Measurements from ENCODE around the gene LMF1. TPM values are rescaled to one million over a fixed set of nuclear protein-coding genes. Genes with fewer than 3 reads are reported as not detected.

Gene LMF1
- total RNA-seq, 1 donor, result 17.4 TPM

DNA sequence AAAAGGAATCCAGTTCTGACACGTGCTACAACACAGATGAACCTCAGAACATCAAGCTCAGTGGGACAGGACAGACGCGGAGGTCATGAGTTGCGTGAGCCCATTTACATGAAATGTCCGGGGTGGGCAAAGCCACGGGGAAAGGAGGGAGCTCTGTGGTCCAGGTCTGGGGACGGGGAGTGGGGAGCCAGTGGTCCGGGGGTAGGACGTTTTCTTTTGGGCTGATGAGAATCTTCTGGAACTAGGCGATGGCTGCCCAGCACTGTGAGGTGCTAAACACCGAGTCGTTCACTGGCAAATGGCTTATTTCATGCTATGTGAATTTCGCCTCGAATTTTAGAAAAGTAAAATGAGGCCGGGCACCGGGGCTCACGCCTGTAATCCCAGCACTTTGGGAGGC, 2.6 kb upstream of the LMF1 start:
- Histone ChIP-seq H3K4me1 (ENCODE audit: insufficient read depth, low read length) (peaks cover 15% of the 10 kb centered on the region), H3K9me3 (ENCODE audit: low read depth, low read length) (no peaks in the 10 kb centered on the region), H3K27me3 (ENCODE audit: insufficient read depth, low read length) (no peaks in the 10 kb centered on the region), H3K4me3 (ENCODE audit: low read length) (no peak overlapping the region)

DNA sequence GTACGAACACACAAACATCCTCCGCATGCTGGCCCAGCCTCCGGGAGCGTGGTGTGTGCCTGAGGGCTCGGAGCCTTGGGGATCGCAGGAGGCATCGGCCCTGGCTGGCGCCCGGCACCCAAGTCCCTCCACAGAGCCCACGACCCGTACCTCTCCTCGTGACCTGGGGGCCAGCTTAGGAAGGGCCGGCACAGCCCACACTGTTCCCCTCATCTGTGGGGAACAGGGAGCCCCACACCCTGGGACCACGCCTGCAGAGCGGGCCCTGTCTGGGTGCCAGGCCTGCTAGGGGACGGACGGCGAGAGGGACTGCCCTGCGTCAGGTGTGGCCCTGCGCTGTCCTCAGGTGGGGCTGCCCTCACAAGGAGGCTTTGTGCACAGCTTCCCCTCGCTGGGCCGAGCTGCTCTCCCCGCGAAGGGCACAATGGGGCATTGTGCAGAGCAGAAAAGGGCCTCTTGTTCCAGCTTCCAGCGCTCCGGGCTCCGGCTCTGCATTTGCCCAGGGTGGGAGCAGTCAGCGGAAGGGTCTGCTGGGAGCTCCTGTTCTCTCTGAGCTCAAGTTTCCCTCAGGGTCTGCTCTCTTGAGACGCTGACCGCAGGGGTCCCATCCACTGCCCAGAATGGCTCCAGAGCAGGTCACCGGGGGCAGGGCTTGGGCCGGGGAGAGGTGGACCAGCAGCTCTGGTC, 1.7 kb upstream of the LMF1 start:
- Histone ChIP-seq H3K4me1 (ENCODE audit: insufficient read depth, low read length) (peaks cover 15% of the 10 kb centered on the region), H3K27me3 (ENCODE audit: insufficient read depth, low read length) (no peaks in the 10 kb centered on the region), H3K9me3 (ENCODE audit: low read depth, low read length) (no peaks in the 10 kb centered on the region), H3K4me3 (ENCODE audit: low read length) (no peak overlapping the region)

DNA sequence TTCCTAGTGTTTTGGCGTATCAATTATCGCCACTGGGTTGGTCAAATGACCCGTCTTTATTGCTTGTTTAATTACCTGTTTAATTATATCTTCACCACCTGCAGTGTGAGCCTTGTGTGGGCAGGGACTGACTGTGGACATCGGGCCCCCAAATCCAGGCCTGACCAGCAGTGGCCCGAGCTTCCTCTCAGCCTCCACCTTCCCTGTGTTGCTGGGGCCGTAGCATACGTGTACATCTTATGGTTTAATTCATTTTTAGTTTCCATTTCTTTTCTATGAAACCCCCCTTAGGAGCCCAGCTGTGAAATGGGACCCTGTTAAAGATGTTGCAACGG, 1.2 kb upstream of the LMF1 start:
- peaks cover 15% of the 10 kb centered on the region for H3K4me1 ChIP-seq (ENCODE audit: insufficient read depth, low read length)
- no peaks in the 10 kb centered on the region for H3K9me3 ChIP-seq (ENCODE audit: low read depth, low read length)
- H3K4me3 ChIP-seq (ENCODE audit: low read length), result no peak overlapping the region
- no peaks in the 10 kb centered on the region for H3K27me3 ChIP-seq (ENCODE audit: insufficient read depth, low read length)

DNA sequence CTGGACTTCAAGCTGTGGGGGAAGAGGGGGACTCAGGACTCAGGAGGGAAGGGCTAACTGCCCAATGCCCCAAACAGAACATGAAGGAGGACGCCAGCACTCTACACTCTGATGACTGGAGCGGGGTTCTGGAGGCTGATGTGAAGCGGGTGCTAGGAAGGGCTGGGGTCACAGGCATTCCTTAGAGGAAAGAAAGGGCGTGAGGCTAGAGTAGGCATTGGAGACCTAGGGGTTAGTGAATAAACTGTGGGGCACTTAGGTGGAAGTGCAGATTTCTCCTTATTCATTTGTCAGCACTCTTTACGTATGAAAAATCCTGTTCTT, 760 bp upstream of the LMF1 start:
- Histone ChIP-seq H3K4me3 (ENCODE audit: low read length) (no peak overlapping the region), H3K9me3 (ENCODE audit: low read depth, low read length) (no peaks in the 10 kb centered on the region)

DNA sequence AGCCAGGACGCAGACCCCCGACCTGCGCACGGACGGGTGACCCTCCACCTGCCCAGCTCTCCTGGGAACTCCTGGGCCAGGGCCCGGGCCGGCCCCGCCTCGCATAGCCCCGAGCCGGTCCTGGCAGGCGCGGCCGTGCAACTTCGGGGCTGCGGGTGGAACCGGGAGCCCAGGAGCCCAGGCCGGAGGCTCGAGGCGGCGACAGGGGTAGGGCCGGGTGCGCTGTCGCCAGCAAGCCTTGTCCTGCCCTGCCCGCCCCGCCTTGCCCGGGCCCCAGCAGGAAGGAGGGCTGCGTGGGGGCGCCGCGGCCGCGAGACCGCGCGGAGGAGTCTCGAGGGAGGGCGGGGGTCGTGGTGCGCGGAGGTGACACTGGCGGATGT, 408 bp downstream of the LMF1 start:
- Histone ChIP-seq H3K4me3 (ENCODE audit: low read length) (peak overlapping the region; percentile 73), H3K4me1 (ENCODE audit: insufficient read depth, low read length) (peaks cover 15% of the 10 kb centered on the region), H3K27me3 (ENCODE audit: insufficient read depth, low read length) (no peaks in the 10 kb centered on the region), H3K9me3 (ENCODE audit: low read depth, low read length) (no peaks in the 10 kb centered on the region)

More for the DNA sequence above, 760 bp upstream of the LMF1 start:
- Histone ChIP-seq H3K27me3 (ENCODE audit: insufficient read depth, low read length) (no peaks in the 10 kb centered on the region), H3K4me1 (ENCODE audit: insufficient read depth, low read length) (peaks cover 15% of the 10 kb centered on the region)

DNA sequence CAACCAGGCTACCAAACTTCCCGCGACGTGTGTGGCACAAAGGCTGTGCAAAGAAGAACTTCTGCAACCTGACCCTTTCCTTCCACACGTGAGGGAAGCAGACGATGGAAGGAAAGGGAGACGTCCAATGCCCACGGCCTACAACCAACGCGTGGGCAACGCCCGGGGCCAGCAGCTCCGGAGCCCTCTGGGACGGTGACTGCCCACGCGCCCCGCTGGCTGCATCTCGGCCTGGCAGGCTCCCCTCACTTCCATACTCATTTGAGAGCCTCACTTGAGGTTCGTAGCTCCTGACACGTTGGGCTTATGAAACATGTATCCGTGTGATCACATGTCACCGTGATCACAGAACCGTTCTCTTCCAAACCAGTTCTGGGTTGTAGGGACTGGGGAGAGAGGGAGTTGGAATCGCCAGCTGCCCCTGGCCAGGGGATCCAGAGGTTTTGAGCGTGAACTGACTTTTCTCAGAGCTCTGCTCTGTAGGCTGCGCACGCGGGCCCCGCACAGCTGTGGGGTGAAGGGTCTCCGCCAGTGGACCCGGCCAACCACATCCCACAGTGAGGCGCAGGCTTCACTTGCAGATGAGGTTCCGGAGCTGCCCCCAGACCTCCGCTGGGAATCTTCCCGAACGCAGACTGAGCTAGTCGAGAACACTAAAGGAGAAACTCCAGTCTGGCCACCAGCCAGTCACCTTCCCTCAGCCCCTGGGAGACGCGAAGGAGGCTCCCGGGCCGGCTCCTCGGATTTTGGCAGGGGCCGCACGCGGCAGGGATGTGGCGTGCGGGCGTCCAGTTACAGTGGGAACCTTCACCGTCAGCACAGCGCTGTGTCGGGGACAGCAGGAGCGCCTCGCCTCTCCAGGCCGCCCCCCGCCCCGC, 1.0 kb downstream of the LMF1 start:
- Histone ChIP-seq H3K4me3 (ENCODE audit: low read length) (peak overlapping the region; percentile 73), H3K9me3 (ENCODE audit: low read depth, low read length) (no peaks in the 10 kb centered on the region), H3K4me1 (ENCODE audit: insufficient read depth, low read length) (peaks cover 15% of the 10 kb centered on the region), H3K27me3 (ENCODE audit: insufficient read depth, low read length) (no peaks in the 10 kb centered on the region)

DNA sequence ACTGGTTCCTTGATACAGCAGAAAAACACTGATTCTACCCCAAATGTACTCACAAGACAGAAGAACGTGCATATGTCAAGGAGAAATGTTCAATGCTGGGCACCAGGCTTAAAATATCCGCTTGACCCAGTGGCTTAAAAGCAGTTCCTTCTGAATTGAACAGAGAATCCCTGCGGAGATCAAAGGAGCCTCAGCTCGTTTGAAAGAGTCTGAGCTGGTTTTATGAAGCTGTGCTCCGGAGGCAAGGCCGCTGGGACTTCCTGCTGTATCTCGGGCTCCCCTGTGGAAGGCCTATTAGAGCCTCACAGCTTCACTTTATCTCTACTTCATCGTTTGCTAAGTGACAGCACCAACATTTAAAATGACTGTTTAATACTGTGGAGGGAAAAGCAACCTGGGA, 2.2 kb downstream of the LMF1 start:
- Histone ChIP-seq H3K4me3 (ENCODE audit: low read length) (no peak overlapping the region), H3K27me3 (ENCODE audit: insufficient read depth, low read length) (no peaks in the 10 kb centered on the region), H3K9me3 (ENCODE audit: low read depth, low read length) (no peaks in the 10 kb centered on the region), H3K4me1 (ENCODE audit: insufficient read depth, low read length) (peaks cover 19% of the 10 kb centered on the region)

DNA sequence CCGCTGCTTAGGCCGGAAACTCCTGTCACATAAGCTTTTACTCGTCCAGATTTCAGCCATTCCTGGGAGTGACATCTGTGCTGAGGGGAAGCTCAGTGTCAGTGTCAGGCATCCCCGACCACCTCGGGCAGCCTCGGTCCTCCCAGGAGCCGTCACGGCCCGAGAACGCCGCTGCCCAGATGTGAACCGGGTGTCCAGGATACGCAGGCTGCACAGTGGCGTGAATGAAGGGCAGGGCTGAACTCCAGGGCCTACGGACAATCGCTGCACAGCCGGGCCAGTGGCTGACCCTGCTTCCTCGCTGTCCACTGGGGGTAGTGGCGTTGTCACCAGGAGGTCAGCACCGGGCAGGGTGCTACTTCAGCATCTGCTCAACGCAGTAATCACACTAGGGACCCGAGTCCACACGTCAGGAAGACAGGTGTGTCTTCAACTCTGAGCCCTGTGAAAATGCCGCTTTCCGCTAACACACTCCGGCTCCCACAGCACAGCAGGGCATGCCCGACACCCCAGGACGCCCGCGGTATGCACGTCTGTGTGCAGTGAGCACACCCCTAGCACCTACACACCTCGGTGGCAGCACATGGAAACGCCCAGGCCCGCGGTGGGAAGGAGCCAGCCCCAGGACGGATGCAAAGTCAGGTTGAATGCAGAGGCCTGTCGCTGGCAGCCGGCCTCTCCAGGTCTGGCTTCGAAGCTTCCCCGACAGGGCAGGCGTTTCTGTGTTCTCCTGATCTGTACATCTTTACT, 3.1 kb downstream of the LMF1 start:
- peaks cover 25% of the 10 kb centered on the region for H3K4me1 ChIP-seq (ENCODE audit: insufficient read depth, low read length)
- H3K4me3 ChIP-seq (ENCODE audit: low read length), result no peak overlapping the region
- H3K27me3 ChIP-seq (ENCODE audit: insufficient read depth, low read length), result no peaks in the 10 kb centered on the region
- no peaks in the 10 kb centered on the region for H3K9me3 ChIP-seq (ENCODE audit: low read depth, low read length)

DNA sequence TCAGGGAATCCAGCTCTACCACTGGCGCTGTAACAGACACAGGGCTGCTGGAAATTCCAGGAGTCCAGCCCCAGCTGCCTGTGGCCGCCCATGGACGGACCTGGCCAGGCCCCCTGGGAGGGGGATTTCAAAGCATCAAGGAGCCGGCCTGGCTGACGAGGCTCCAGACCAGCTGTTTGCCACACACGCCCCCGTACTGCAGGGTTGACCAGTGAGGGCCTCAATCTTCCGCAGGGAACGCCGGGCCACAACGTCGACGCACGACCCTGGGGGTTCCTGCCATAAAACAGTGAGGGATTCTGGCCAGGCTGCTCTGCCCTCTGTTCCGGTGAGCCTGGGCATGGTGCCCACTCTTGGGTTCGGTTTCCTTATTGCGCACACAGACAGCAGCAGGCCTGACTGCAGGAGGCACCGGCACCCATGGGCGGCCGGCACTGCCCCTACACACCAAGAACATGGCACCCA, 3.7 kb downstream of the LMF1 start:
- Histone ChIP-seq H3K27me3 (ENCODE audit: insufficient read depth, low read length) (no peaks in the 10 kb centered on the region), H3K9me3 (ENCODE audit: low read depth, low read length) (no peaks in the 10 kb centered on the region), H3K4me3 (ENCODE audit: low read length) (no peak overlapping the region), H3K4me1 (ENCODE audit: insufficient read depth, low read length) (peaks cover 25% of the 10 kb centered on the region)

DNA sequence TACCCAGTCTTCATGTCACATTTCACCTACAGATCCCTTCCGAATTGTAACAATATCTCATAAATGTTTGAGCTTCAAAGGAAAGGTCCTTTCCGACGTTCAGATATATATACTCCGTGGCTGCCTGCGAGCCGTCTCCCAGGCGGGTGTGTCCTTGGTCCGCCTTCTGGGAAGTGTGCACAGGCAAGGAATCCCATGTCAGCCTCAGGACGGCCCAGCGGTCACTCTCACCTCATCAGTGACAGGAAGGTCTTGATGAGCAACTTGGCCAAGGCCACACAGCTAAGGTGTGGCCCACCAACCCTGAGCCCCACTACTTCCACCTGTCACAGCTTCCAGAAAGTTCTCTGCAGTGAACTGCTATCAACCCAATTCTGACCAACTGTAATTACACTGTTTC, 4.3 kb downstream of the LMF1 start:
- Histone ChIP-seq H3K27me3 (ENCODE audit: insufficient read depth, low read length) (no peaks in the 10 kb centered on the region), H3K4me1 (ENCODE audit: insufficient read depth, low read length) (peaks cover 25% of the 10 kb centered on the region), H3K4me3 (ENCODE audit: low read length) (no peak overlapping the region), H3K9me3 (ENCODE audit: low read depth, low read length) (no peaks in the 10 kb centered on the region)

DNA sequence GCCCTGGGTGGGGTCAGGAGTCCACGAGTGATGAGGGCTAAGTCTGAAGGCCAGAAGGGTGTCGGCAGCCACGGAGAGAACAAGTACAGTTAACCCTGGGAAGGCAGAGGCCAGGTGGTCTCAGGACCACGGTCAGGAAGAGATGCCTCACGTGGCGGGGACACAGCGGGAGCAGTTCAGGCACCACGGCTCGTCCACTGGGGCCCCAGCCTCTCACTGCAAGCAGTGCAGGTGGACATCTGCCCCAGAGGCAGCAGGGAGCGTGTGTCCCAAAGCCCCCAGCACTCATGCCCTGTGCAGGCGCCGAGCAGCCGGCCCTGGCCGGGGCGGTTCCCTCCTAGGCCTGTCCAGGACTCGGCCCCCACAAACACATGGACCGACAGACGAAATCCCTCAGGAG, 4.7 kb downstream of the LMF1 start:
- Histone ChIP-seq H3K4me3 (ENCODE audit: low read length) (no peak overlapping the region), H3K4me1 (ENCODE audit: insufficient read depth, low read length) (peaks cover 22% of the 10 kb centered on the region), H3K27me3 (ENCODE audit: insufficient read depth, low read length) (no peaks in the 10 kb centered on the region), H3K9me3 (ENCODE audit: low read depth, low read length) (no peaks in the 10 kb centered on the region)

DNA sequence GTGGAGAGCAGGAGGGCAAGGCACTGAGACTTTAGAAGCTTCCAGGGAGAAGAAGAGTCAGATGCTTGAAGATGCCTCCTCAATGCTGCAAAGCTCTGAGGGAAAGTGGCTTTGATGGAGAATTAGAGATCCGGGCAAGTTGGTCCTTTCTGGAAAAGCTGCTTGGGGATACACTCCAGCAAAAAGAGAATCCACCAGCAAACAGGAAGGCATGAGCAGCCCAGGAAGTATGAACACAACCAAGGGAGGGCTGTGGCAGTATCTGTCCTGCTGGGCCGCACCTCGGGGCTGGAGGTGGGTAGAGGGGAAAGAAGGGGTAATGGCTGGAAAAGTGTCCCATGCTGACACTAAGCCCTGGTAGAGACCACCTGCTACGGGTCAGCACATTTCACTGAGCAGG, 5.3 kb downstream of the LMF1 start:
- Histone ChIP-seq H3K9me3 (ENCODE audit: low read depth, low read length) (no peaks in the 10 kb centered on the region), H3K4me1 (ENCODE audit: insufficient read depth, low read length) (peaks cover 21% of the 10 kb centered on the region)

DNA sequence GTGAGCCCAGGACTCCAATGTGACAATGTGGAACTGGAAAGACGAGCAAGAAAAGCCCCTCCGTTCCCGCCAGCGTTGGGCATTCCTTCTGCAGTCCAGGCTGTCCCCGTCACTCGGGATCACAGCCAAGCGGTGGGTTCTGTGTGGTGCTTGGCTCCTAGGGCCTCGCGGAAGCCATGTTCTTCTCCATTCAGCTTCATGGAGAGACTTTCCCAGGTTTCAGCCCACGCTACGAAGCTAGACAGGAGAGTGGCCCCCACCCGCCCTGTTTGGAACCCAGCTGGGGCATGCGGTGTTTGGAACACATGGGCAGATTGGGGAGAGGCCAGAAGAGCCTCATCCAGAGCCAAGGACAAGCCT, 5.8 kb downstream of the LMF1 start:
- H3K27me3 ChIP-seq (ENCODE audit: insufficient read depth, low read length), result no peaks in the 10 kb centered on the region
- no peak overlapping the region for H3K4me3 ChIP-seq (ENCODE audit: low read length)
- H3K9me3 ChIP-seq (ENCODE audit: low read depth, low read length), result no peaks in the 10 kb centered on the region
- H3K4me1 ChIP-seq (ENCODE audit: insufficient read depth, low read length), result peaks cover 17% of the 10 kb centered on the region

More for the DNA sequence above, 5.3 kb downstream of the LMF1 start:
- Histone ChIP-seq H3K27me3 (ENCODE audit: insufficient read depth, low read length) (no peaks in the 10 kb centered on the region), H3K4me3 (ENCODE audit: low read length) (no peak overlapping the region)

DNA sequence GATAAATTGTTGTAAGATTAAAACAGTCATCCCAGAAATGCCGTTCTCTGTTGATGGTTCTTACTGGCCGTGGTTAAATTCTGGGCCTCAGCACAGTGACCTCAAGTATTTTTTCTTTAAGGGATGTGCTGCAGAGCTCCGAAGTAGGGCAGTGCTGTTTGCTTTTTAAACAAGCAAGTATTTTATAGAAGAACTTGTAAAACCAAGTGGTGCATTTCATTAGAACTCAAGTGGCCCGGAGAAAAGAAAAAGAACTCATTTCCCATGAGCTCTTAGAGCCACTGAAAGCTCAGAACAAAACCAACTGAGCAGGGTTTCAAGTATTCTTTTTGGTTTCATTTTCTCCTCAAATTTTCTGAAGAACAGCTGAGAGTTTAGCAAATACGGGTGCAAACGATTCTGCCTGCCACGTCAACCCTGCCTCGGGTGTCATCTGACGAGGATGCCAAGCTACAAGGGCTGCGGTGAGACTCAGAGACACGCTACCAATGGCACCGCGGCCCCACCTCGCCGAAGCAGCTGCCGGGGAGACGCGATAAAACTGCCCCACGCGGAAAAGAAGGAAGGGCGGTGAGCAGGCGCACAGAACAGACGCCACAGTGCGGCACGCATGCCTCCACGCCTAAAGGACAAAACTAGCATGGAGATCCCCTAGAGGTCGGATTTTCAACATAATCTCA, 6.3 kb downstream of the LMF1 start:
- Histone ChIP-seq H3K9me3 (ENCODE audit: low read depth, low read length) (no peaks in the 10 kb centered on the region), H3K27me3 (ENCODE audit: insufficient read depth, low read length) (no peaks in the 10 kb centered on the region), H3K4me3 (ENCODE audit: low read length) (no peak overlapping the region), H3K4me1 (ENCODE audit: insufficient read depth, low read length) (peaks cover 12% of the 10 kb centered on the region)

DNA sequence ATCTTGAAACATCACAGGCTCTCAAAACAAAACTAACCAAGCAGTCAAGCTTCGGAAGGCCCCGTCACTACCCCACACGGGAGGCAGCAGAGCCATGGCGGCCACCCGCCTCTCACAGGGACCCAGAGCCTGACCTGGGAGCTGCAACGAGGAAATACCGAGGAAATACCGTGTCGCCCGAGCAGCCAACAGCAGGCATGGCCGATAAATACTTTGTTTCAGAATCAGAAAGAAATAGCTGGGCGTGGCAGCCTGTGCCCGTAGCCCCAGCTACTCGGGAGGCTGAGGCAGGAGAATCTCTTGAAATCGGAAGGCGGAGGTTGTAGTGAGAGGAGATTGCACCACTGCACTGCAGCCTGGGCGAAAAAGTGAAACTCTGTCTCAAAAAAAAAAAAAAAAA, 6.9 kb downstream of the LMF1 start:
- H3K4me3 ChIP-seq (ENCODE audit: low read length), result no peak overlapping the region
- peaks cover 11% of the 10 kb centered on the region for H3K4me1 ChIP-seq (ENCODE audit: insufficient read depth, low read length)
- no peaks in the 10 kb centered on the region for H3K9me3 ChIP-seq (ENCODE audit: low read depth, low read length)
- no peaks in the 10 kb centered on the region for H3K27me3 ChIP-seq (ENCODE audit: insufficient read depth, low read length)

All from mononuclear cell (primary cell).